HG03039 (cell line): ENCODE data around the gene VTI1A.
"Not testable (repeated sequence)": the region's sequence is repeated elsewhere in the genome, so short reads cannot be mapped to it uniquely, and the experiment has no call there.

Experiments used
- ATAC-seq: cut with Tn5 transposase; IDR thresholded peaks from one replicate; pipeline ENCODE4 v1.9.1; 2021; ENCODE audit warnings: mild to moderate bottlenecking, moderate library complexity; ENCODE audit not compliant: unreplicated experiment

VTI1A gene

DNA sequence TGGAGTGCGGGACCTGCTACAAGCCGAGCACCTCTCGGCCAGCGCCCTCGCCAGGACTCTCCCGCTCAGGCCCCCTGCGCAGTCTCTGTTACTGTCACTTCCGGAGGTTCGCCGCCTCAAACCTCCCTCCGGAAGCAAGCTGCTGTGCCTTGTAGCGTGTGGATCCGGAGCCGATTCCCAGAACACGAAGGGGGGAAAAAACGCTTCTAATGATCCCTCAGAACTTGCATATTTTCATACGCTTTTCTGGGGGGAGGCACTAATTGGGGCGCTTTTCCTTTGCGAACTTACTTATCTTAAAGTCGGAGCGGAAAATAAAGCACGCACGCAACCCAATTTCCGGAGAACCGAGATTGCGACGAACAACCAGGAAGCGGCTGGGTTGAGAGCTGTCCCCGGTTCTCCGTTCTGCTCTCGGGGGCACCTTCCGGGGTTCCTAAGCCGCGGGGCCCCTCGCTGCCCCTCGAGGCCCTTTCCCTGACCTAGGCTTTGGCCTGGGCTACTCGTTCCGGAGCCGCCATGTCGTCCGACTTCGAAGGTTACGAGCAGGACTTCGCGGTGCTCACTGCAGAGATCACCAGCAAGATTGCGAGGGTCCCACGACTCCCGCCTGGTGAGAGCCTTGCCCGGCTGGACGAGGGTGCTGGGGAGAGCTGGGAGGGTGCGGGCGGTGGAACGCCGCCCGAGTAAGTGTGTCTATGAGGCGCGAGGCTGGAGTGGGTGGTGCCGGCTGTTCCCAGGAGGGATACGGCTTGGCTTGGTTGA, at the start of gene VTI1A, which contains the start of gene ZDHHC6:
Gene VTI1A (plus strand): TSS at position 361 of the 765 bp plus-strand sequence. CDS start 159 bp downstream, at position 520.
Gene ZDHHC6 (minus strand): TSS at position 60 of the 765 bp plus-strand sequence. CDS start 1,478 bp downstream, outside the sequence.
- peak; percentile 92 for ATAC-seq

- no peak for ATAC-seq
These were observed 49.4 kb upstream of the VTI1A start for GRCh38 chr10:112397592-112397991.

DNA sequence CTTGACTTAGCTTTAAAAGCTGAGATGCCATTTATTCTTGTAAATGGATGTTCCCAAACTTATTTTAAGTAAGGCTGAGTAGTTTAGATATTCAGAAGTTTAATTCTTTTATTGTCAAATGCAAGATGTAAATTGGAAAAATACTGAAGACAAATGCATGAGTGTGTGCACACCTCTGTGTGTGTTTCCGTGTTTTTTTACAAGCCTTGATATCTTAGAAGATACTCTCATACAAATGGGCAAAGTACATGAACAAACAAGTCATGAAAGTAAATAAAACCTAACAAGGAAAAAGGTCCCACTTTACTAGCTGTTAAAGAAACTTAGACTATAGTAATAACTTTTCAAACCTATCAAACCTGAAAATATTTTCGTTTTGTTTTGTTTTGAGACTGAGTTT, 44.1 kb upstream of the VTI1A start:
- ATAC-seq, result no peak

DNA sequence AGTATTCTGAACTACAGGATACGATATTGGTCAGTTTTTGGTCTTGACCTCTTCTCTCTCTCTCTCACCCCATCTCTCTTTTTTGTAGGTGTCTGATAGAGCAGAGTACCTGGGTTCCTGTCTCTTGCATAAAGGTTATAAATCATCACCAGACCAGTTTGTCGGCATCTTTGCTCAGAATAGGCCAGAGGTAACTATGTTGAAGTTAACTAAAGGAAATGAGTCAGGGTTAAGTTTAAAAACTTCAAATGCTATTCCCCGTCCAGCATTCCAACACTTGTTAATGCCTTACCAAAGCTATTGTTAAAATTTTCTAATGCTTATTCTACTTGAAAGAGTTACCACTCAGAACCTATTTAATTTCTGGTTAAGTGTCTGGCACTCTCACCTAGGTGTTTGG, 42.4 kb upstream of the VTI1A start:
- no peak for ATAC-seq

- not testable (repeated sequence) for ATAC-seq
These were observed 40.2 kb upstream of the VTI1A start for GRCh38 chr10:112406806-112407205.

- ATAC-seq, result no peak
These were observed 39.3 kb upstream of the VTI1A start for GRCh38 chr10:112407696-112408095.

GRCh38 chr10:112409299-112409698, 37.7 kb upstream of the VTI1A start:
- ATAC-seq, result no peak

DNA sequence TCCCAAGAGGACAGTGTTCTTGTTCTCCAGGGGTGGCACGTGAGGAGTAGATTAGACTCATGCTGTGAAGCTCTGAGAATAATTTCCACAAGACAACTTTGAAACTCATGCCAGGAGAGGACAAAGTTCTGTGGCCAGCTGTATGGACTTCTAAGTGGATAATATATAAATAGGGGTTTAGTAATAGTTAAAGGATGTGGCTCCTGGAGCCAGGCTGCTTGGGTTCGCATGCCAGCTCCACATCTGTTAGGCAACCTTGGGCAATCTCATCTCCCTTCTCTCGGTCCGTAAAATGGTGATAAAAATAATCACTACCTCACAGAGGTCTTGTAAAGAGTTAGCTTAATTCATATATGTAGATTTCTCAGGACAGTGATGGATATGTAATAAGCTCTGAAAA, 37.3 kb upstream of the VTI1A start:
- ATAC-seq, result no peak

DNA sequence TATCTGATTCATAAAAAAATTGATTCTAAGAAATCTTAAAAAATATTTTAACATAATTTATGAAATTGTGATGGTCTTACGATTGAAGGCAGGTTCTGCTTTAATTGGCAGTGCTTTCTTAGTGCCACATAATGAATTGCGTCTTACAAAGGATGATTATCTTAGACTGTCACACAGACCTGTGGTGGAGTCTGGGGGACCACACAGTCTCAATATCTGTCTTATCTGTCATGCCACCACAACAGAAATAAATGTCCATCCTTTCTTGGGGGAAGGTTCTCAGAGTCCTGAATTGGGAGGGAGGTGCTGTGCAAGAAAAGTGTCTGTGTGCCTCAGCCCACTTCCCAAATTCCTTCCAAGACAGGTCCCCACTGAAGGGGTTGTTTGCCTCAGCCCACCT, 34.3 kb upstream of the VTI1A start:
- no peak for ATAC-seq

DNA sequence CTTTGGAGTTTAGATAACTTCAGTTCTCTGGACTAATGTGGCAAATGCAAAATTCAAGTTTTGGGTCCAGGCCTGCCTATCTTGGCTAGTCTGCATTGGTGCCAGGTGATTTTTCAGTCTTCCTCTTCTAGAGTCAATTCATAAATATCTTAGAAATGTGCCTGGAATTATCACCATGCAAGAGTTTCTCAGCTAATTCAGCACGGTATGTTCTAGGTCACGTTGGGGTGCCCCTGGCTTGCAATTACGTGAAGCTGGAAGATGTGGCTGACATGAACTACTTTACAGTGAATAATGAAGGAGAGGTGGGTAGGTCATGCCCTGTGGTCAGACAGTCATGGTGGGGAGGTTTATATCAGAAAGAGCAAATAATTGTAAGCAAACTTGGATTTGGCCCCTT, 25.3 kb upstream of the VTI1A start:
- ATAC-seq, result no peak

DNA sequence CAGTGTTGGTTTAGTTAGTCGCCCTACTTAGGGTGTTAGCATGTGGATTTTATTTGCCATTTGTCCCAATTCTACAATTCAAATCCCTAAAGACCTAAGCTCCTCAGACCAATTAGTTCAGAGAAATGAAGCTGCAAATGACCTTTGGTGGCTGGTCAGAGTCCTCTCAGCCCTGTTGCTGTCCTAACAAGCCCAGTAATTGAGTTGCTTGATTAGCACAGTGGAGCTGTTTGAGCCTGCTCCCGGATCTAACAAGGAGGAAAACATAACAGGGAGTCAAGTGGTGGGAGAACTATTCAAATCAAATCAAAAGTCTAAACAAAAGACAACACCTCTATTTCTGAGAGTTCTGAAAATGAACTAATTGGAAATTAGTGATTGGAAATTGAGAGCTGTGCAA, 22.4 kb upstream of the VTI1A start:
- ATAC-seq, result no peak

DNA sequence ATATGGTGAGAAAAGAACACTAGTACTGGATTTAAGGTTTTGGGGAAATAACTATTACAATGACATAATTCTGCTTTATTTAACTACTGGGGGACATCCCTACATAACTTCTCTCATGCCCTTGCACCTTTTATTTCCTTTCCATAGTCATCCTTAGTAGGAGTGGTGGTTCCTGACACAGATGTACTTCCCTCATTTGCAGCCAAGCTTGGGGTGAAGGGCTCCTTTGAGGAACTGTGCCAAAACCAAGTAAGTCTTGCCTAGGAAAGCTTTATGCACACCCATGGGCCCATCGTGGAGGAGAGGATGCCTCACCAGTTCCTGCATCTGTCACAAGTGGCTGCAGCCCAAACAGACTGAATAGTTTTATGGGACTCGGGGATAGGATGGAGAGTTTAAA, 20.9 kb upstream of the VTI1A start:
- no peak for ATAC-seq

DNA sequence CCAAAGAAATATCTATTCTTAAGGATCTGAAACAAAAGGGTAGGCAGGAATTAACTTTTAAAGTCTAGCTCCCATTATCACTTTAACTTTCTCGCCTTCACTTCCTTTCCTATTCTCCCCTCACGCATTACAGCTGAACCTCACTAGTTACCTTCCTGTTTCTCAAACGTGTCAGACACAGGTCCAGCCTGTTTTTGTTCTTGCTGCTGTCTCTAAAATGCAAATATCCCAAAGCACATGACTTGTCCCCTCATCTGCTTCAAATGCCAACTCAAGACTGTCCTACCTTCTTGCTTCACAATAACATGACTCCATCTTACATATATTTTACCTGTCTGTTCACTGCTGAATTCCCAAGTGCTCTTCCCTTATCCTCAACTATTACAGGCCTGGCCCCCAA, 17.9 kb upstream of the VTI1A start:
- ATAC-seq, result no peak

GRCh38 chr10:112429654-112430230, 17.3 kb upstream of the VTI1A start:
- no peak for ATAC-seq

- no peak for ATAC-seq
These were observed 13.9 kb upstream of the VTI1A start for GRCh38 chr10:112433136-112433535.

- no peak for ATAC-seq
These were observed 11.9 kb upstream of the VTI1A start for GRCh38 chr10:112434988-112435619.

- ATAC-seq, result no peak
These were observed 8.7 kb upstream of the VTI1A start for GRCh38 chr10:112438356-112438755.

DNA sequence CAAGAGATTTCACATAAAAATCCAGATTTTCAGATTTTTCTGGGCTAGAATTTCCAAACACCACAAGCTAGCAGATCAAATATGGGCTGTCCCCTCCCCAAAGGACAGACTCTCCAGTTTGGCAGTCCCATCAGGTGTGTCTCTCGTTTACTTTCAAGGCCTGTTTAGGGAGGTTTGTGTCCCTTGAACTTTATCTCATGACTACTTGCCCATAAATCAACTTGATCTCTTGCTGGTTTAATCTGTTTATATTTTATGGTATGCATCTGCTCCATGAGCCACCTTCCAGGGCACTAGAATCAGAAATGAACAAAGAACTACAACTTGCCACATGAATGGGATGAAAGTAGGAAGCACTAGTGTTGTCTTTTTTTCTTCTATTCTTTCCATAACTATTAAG, 5.5 kb upstream of the VTI1A start:
- ATAC-seq, result no peak

- ATAC-seq, result no peak
These were observed 5.0 kb upstream of the VTI1A start for GRCh38 chr10:112442063-112442462.

DNA sequence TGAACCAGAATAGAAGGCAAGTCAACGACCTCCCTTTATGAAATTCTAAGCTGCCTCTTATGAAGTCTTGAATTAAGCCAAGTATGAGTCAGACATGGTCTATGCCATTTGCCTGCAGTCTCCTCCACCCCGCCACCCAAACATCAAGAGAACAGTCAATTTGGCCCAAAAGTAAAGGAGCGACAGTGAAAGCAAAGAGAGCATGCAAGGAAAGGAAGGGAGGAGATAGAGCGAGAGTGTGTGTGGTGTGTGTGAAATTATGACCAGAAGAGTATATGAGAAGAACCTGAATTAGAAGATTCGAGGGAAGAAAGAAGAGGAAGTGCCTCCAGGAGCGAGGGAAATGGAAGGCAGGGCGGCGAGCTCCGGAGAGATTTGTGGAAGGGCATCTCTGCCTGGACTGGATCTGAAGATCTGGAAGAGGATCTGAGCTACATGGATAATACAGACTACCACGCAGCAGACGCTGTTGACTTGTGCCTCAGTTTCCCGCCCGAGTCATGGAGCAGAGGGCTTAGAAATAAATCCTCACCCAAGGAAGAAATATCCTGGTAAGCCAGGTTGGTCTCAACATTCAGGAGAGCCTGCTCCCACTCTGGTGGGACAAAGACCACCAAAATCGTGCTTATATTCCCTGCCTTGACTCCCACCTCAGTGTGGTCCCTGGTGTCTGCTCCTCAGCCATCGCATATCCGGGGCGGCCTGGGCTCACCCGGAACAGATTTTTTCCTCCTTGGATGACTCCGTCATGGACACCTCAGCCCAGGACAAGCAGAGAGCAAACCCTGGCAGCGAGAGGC, 760 bp upstream of the VTI1A start:
- ATAC-seq, result no peak

GRCh38 chr10:112447620-112447928, 559 bp downstream of the VTI1A start:
- ATAC-seq, result no peak
